RWPE2 (cell line): Measurements from ENCODE around the gene CMIP.

Source experiments
- ATAC-seq: fragments of 200-7000 bp; cut with Tn5 transposase; 3 replicates; pipeline ENCODE4 v1.9.1; 2021; ENCODE audit warnings: low read depth
- DNase-seq: peaks from one replicate; pipeline ENCODE4 v3.0.0-alpha.2; 2020; ENCODE audit warnings: low spot score
- H3K27ac ChIP-seq: fragments of 450-650 bp; 2 replicates; pipeline ENCODE4 v1.5.1; 2017; ENCODE audit warnings: mild to moderate bottlenecking; ENCODE audit not compliant: poor library complexity, severe bottlenecking
- H3K27me3 ChIP-seq: fragments of 250-450 bp; sonication (Bioruptor Pico); 2 replicates; pipeline ENCODE4 v1.5.1; 2021; ENCODE audit warnings: mild to moderate bottlenecking, moderate library complexity; ENCODE audit not compliant: insufficient read depth, poor library complexity, severe bottlenecking
- H3K36me3 ChIP-seq: fragments of 250-450 bp; sonication (Bioruptor Pico); 2 replicates; pipeline ENCODE4 v1.5.1; 2020; ENCODE audit warnings: low read depth, mild to moderate bottlenecking, moderate library complexity
- H3K4me1 ChIP-seq: fragments of 250-450 bp; sonication (Bioruptor Pico); 2 replicates; pipeline ENCODE4 v1.5.1; 2021; ENCODE audit warnings: mild to moderate bottlenecking, moderate library complexity; ENCODE audit not compliant: insufficient read depth, poor library complexity, severe bottlenecking
- H3K4me3 ChIP-seq: fragments of 250-450 bp; sonication (Bioruptor Pico); 2 replicates; pipeline ENCODE4 v1.5.1; 2021; ENCODE audit warnings: mild to moderate bottlenecking, moderate library complexity; ENCODE audit not compliant: severe bottlenecking
- H3K9me3 ChIP-seq: fragments of 250-450 bp; sonication (Bioruptor Pico); 2 replicates; pipeline ENCODE4 v1.5.1; 2021; ENCODE audit warnings: mild to moderate bottlenecking, moderate library complexity; ENCODE audit not compliant: severe bottlenecking
- CTCF ChIP-seq: fragments of 450-650 bp; IDR thresholded peaks from one replicate; pipeline ENCODE4 v1.5.1; 2017; ENCODE audit warnings: mild to moderate bottlenecking, moderate library complexity; ENCODE audit not compliant: poor library complexity, severe bottlenecking

The CMIP gene

GRCh38 chr16:81702506-81702905 is 257.9 kb downstream of the CMIP start:
- DNase-seq (no peak), ATAC-seq (no peak)
- Histone ChIP-seq H3K4me1 (peaks cover 3% of the 10 kb centered on the region), H3K27ac (no peak overlapping the region), H3K9me3 (no peaks in the 10 kb centered on the region), H3K36me3 (peaks cover 86% of the 10 kb centered on the region), H3K27me3 (no peaks in the 10 kb centered on the region), H3K4me3 (no peak overlapping the region)
- TF ChIP-seq CTCF = no peak

GRCh38 chr16:81703177-81704155 is 258.9 kb downstream of the CMIP start:
- peak; percentile 50; the same call in 2 of the 3 replicates for ATAC-seq
- no peak for TF ChIP-seq CTCF
- Histone ChIP-seq H3K4me3 (no peak overlapping the region), H3K36me3 (peaks cover 86% of the 10 kb centered on the region), H3K9me3 (no peaks in the 10 kb centered on the region), H3K4me1 (peaks cover 3% of the 10 kb centered on the region), H3K27me3 (no peaks in the 10 kb centered on the region), H3K27ac (no peak overlapping the region)
- DNase-seq = no peak

- Histone ChIP-seq H3K36me3 (peaks cover 79% of the 10 kb centered on the region), H3K27me3 (no peaks in the 10 kb centered on the region), H3K4me3 (no peak overlapping the region), H3K4me1 (peaks cover 3% of the 10 kb centered on the region), H3K9me3 (no peaks in the 10 kb centered on the region), H3K27ac (no peak overlapping the region)
- no peak for TF ChIP-seq CTCF
- DNase-seq (no peak), ATAC-seq (no peak)
Measured at GRCh38 chr16:81705261-81705660, 260.7 kb downstream of the CMIP start.

- no peak for TF ChIP-seq CTCF
- no peaks in the 10 kb centered on the region for H3K27me3 ChIP-seq
- peaks cover 69% of the 10 kb centered on the region for H3K36me3 ChIP-seq
- no peak overlapping the region for H3K4me3 ChIP-seq
- DNase-seq = no peak
- H3K9me3 ChIP-seq = no peaks in the 10 kb centered on the region
- peak overlapping the region; percentile 14 for H3K27ac ChIP-seq
- H3K4me1 ChIP-seq = peaks cover 8% of the 10 kb centered on the region
- no peak for ATAC-seq
Measured at GRCh38 chr16:81706327-81707295, 262.0 kb downstream of the CMIP start.
